ENCODE measurements around the gene ANO7. TPM values are rescaled to one million over a fixed set of nuclear protein-coding genes. Genes with fewer than 3 reads are reported as not detected.

ANO7 gene
- total RNA-seq, 1 donor from 2014 or later, result 1.2 TPM

- ChIA-PET CTCF (no interaction called here), POLR2A (no interaction called here)
- intact Hi-C loops (cut with micrococcal nuclease), result no loop called here
- no peak for DNase-seq
- H3K27me3 Mint-ChIP-seq, result no peaks in the 10 kb centered on the region
- ATAC-seq (ENCODE audit: low read depth), result no peak
- peaks cover 75% of the 10 kb centered on the region for H3K36me3 Mint-ChIP-seq (ENCODE audit: low read depth)
- TF ChIP-seq, protein P1, sequence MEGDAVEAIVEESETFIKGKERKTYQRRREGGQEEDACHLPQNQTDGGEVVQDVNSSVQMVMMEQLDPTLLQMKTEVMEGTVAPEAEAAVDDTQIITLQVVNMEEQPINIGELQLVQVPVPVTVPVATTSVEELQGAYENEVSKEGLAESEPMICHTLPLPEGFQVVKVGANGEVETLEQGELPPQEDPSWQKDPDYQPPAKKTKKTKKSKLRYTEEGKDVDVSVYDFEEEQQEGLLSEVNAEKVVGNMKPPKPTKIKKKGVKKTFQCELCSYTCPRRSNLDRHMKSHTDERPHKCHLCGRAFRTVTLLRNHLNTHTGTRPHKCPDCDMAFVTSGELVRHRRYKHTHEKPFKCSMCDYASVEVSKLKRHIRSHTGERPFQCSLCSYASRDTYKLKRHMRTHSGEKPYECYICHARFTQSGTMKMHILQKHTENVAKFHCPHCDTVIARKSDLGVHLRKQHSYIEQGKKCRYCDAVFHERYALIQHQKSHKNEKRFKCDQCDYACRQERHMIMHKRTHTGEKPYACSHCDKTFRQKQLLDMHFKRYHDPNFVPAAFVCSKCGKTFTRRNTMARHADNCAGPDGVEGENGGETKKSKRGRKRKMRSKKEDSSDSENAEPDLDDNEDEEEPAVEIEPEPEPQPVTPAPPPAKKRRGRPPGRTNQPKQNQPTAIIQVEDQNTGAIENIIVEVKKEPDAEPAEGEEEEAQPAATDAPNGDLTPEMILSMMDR (IDR thresholded peaks at IDR 0.05), result no peak
- H3K9me3 Mint-ChIP-seq, result no peaks in the 10 kb centered on the region
- no peak overlapping the region for H3K4me3 Mint-ChIP-seq
- H3K4me1 Mint-ChIP-seq, result no peaks in the 10 kb centered on the region
- H3K27ac Mint-ChIP-seq, result no peak overlapping the region
Measured at GRCh38 chr2:241163601-241164118, 24.8 kb upstream of the ANO7 start.

DNA sequence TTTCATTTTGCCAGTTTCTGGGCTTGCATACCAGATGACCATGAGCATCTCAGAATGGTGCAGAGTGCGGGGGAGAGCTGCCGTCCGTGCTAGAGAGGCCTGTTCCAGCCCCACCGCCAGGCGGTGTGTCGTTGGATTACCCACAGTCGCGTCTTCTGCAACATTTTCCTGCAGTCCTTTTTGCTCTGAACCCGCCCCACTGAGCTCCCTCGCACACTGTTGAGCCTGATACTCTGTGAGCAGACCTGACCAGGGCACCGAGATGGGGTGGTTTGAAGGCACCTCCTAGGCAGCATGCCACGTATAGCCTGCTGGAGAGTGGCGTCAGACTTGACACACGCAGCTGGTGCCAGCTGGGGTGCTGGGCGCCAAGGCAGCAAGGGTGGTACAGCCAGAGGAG is 20.1 kb upstream of the ANO7 start:
- POLR2A ChIA-PET, result no interaction called here
- Mint-ChIP-seq H3K9me3 (peaks cover 10% of the 10 kb centered on the region), H3K36me3 (ENCODE audit: low read depth) (peaks cover 81% of the 10 kb centered on the region), H3K27ac (no peak overlapping the region), H3K27me3 (no peaks in the 10 kb centered on the region), H3K4me1 (no peaks in the 10 kb centered on the region), H3K4me3 (no peak overlapping the region)
- DNase-seq, result no peak
- TF ChIP-seq, protein P1 (IDR thresholded peaks at IDR 0.05), result no peak
- intact Hi-C loops (cut with micrococcal nuclease), result no loop called here
- ATAC-seq (ENCODE audit: low read depth), result no peak
- CTCF ChIA-PET, result no interaction called here

- intact Hi-C loops (cut with micrococcal nuclease), result no loop called here
- H3K4me1 Mint-ChIP-seq, result no peaks in the 10 kb centered on the region
Measured at GRCh38 chr2:241173557-241173956, 14.9 kb upstream of the ANO7 start.

GRCh38 chr2:241177526-241178334 is 10.7 kb upstream of the ANO7 start:
- Mint-ChIP-seq H3K27me3 (no peaks in the 10 kb centered on the region), H3K27ac (no peak overlapping the region), H3K9me3 (no peaks in the 10 kb centered on the region), H3K4me3 (no peak overlapping the region), H3K36me3 (ENCODE audit: low read depth) (peaks cover 65% of the 10 kb centered on the region), H3K4me1 (no peaks in the 10 kb centered on the region)
- DNase-seq, result no peak
- CTCF ChIA-PET, result no interaction called here
- TF ChIP-seq, protein P1 (IDR thresholded peaks at IDR 0.05), result no peak
- intact Hi-C loops (cut with micrococcal nuclease), result no loop called here
- POLR2A ChIA-PET, result interaction anchor here (0.6 to 0.7 kb wide), 2 partner anchors 21 to 128 kb away, joined by 3 to 12 read pairs; no protein-coding TSS in a partner anchor
- no peak for ATAC-seq (ENCODE audit: low read depth)

More at GRCh38 chr2:241173557-241173956, 14.9 kb upstream of the ANO7 start:
- H3K4me3 Mint-ChIP-seq, result no peak overlapping the region
- ATAC-seq (ENCODE audit: low read depth), result no peak
- H3K27me3 Mint-ChIP-seq, result no peaks in the 10 kb centered on the region
- H3K36me3 Mint-ChIP-seq (ENCODE audit: low read depth), result peaks cover 80% of the 10 kb centered on the region
- no peak overlapping the region for H3K27ac Mint-ChIP-seq
- ChIA-PET CTCF (interaction anchor here (1.2 kb wide), 1 partner anchor 95 kb away, joined by 4 read pairs; no protein-coding TSS in a partner anchor), POLR2A (interaction anchor here (1.1 kb wide), 1 partner anchor 95 kb away, joined by 5 read pairs; no protein-coding TSS in a partner anchor)
- peaks cover 10% of the 10 kb centered on the region for H3K9me3 Mint-ChIP-seq
- TF ChIP-seq, protein P1 (IDR thresholded peaks at IDR 0.05), result no peak
- no peak for DNase-seq

DNA sequence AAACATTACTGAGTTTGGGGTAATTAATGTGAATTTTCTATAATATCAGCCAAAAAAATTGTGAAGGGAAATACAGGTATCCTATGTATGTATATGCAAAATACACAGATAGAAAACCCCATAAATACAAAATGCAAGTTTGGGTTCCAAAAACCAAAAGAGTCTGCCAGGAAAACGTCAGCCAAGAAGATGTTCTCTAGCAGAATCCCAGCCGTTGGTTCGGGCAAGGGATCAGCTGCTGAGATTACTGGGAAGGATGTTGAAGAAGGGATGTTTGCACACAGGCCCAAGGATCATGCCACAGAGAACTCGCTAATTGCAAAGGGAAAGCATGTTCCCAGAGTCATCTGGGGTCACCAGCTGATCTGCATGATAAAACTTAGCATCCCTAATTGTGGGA is 9.5 kb upstream of the ANO7 start:
- TF ChIP-seq, protein P1 (IDR thresholded peaks at IDR 0.05), result no peak
- ChIA-PET CTCF (no interaction called here), POLR2A (no interaction called here)
- intact Hi-C loops (cut with micrococcal nuclease), result no loop called here
- ATAC-seq (ENCODE audit: low read depth), result no peak
- no peak for DNase-seq
- Mint-ChIP-seq H3K27ac (no peak overlapping the region), H3K36me3 (ENCODE audit: low read depth) (peaks cover 65% of the 10 kb centered on the region), H3K9me3 (no peaks in the 10 kb centered on the region), H3K27me3 (no peaks in the 10 kb centered on the region), H3K4me3 (no peak overlapping the region), H3K4me1 (no peaks in the 10 kb centered on the region)

Measured in activated B cell treated with CpG ODN at 0.5 μM for 24 hours (primary cell).